ENCODE measurements around the gene PTCSC3. TPM values are rescaled to one million over a fixed set of nuclear protein-coding genes. Genes with fewer than 3 reads are reported as not detected.

The PTCSC3 gene
- total and polyA plus RNA-seq, 8 donors, result 1.5 to 4.6 (median 2.6) TPM; not detected in 1

DNA sequence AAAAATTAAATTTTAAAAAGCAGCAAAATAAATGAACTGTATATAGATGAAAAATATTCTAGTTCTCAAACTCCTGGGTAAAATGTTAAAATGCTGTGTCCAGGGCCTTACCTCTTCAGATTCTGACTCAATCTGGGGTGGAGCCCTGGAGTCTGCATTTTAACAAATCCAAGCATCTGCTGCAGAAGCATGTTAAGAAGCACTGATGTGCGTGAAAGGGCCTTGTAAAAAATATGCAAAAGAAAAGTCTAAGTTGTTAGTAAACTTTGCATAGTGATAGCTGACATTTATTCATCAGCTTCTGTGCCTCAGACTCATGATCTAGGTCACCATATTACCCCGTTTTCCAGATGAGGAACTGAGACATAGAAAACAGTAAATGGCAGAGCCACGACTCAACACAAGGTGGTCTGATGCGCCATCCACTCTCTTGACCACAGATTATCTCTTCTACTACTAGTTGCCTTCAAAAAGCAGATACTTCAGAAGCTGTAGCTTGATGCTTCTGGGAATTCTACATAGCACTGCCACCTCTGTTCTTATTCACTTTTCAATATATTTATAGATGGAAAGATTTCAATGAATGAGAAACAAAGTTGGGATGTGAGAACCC lies 28.0 kb upstream of the PTCSC3 start:
- no peaks in the 10 kb centered on the region for H3K36me3 ChIP-seq
- TF ChIP-seq CTCF (IDR thresholded peaks at IDR 0.05), result no peak
- DNase-seq (no peak), ATAC-seq (no peak)
- no peak overlapping the region for H3K4me3 ChIP-seq
- no peaks in the 10 kb centered on the region for H3K27me3 ChIP-seq
- intact Hi-C loops (cut with DNase I), result no loop called here
- H3K4me1 ChIP-seq, result no peaks in the 10 kb centered on the region
- no peak overlapping the region for H3K27ac ChIP-seq
- no peaks in the 10 kb centered on the region for H3K9me3 ChIP-seq

GRCh38 chr14:36198378-36198777 lies 21.9 kb upstream of the PTCSC3 start:
- no peak for DNase-seq
- Histone ChIP-seq H3K9me3 (no peaks in the 10 kb centered on the region), H3K4me3 (no peak overlapping the region), H3K27me3 (no peaks in the 10 kb centered on the region), H3K27ac (no peak overlapping the region), H3K36me3 (no peaks in the 10 kb centered on the region), H3K4me1 (no peaks in the 10 kb centered on the region)
- intact Hi-C loops (cut with DNase I), result no loop called here
- ATAC-seq, result no peak
- TF ChIP-seq CTCF (IDR thresholded peaks at IDR 0.05), result no peak

- Histone ChIP-seq H3K27ac (no peak overlapping the region), H3K4me1 (no peaks in the 10 kb centered on the region), H3K36me3 (no peaks in the 10 kb centered on the region), H3K9me3 (no peaks in the 10 kb centered on the region), H3K4me3 (no peak overlapping the region), H3K27me3 (no peaks in the 10 kb centered on the region)
- intact Hi-C loops (cut with DNase I), result no loop called here
- no peak for DNase-seq
- TF ChIP-seq CTCF (IDR thresholded peaks at IDR 0.05), result no peak
- no peak for ATAC-seq
Measured at GRCh38 chr14:36194663-36195062, 18.1 kb upstream of the PTCSC3 start.

- Histone ChIP-seq H3K9me3 (no peaks in the 10 kb centered on the region), H3K27me3 (no peaks in the 10 kb centered on the region), H3K4me1 (no peaks in the 10 kb centered on the region), H3K36me3 (no peaks in the 10 kb centered on the region), H3K4me3 (no peak overlapping the region), H3K27ac (no peak overlapping the region)
- no peak for ATAC-seq
- no peak for TF ChIP-seq CTCF (IDR thresholded peaks at IDR 0.05)
- intact Hi-C loops (cut with DNase I), result no loop called here
- DNase-seq, result no peak
Measured at GRCh38 chr14:36192530-36192929, 16.0 kb upstream of the PTCSC3 start.

- intact Hi-C loops (cut with DNase I), result no loop called here
- DNase-seq, result no peak
- no peak for TF ChIP-seq CTCF (IDR thresholded peaks at IDR 0.05)
- no peaks in the 10 kb centered on the region for H3K27me3 ChIP-seq
- no peaks in the 10 kb centered on the region for H3K9me3 ChIP-seq
- ATAC-seq, result no peak
- no peaks in the 10 kb centered on the region for H3K36me3 ChIP-seq
- H3K4me3 ChIP-seq, result no peak overlapping the region
- H3K27ac ChIP-seq, result no peak overlapping the region
- H3K4me1 ChIP-seq, result no peaks in the 10 kb centered on the region
Measured at GRCh38 chr14:36183402-36183801, 6.9 kb upstream of the PTCSC3 start.

All from left lung (tissue), 10 donors.